Cortex of kidney (tissue), 1 donor: Measurements from ENCODE around the gene FNDC8.
A peak's percentile ranks its signal among the peaks of the same experiment; 100 is the strongest.
"Not testable (repeated sequence)": the region's sequence is repeated elsewhere in the genome, so short reads cannot be mapped to it uniquely, and the experiment has no call there.

Experiments used
- DNase-seq: peaks from one replicate; lab custom pipeline; 2025; lab: John Stamatoyannopoulos, UW

Gene FNDC8

GRCh38 chr17:35121315-35121714, at the start of gene FNDC8:
FNDC8 (plus strand) TSS chr17:35121615; CDS start chr17:35121694, 79 bp downstream.
- DNase-seq: no peak

GRCh38 chr17:35073183-35073790, 48.1 kb upstream of the FNDC8 start:
- no peak for DNase-seq

GRCh38 chr17:35073991-35074627, 47.3 kb upstream of the FNDC8 start:
- no peak for DNase-seq

DNA sequence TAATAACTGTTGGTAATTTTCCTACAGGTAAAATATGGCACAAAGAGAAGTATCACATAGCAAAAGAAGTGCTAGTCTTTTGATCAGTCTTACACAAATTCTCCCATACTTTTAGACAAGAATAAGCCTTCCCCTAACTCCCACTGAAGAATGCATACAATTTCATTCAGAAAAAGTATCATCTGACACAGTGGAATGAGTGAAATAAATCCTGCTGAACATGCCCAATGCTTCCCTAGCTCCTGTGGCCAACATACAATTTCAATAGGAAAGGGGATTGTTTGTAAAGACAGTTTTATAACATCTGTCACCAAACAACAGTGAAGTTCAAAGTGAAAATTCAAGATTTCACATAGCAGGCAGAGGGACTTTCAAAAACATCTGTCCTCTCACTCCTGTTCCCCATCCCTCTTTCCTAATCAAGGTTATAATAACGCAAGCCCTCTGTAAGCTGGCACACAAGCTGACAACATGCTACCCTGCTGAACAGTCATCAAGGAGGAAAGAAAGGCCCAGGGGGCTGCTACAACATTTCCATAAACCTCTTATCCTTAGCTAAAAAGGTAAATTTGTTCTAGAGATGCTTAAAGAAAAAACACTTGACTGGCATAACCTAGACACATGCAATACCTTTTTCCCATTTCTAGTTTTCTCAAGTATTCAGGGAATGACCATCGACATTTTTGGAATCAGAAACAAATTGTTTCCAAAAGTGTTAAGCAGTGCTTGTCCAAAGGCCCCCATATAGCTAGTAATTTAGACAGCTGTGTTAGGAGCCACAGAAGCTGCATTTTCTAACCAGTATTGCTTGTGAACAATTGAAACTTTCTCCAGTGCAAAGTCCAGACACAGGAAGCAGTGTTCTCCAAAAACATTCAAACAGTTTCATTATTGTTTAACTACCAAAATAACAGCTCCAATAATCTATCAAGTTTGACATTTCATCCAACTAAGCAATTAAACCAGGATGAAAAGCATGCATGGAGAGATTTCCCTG, 46.4 kb upstream of the FNDC8 start:
- no peak for DNase-seq

DNA sequence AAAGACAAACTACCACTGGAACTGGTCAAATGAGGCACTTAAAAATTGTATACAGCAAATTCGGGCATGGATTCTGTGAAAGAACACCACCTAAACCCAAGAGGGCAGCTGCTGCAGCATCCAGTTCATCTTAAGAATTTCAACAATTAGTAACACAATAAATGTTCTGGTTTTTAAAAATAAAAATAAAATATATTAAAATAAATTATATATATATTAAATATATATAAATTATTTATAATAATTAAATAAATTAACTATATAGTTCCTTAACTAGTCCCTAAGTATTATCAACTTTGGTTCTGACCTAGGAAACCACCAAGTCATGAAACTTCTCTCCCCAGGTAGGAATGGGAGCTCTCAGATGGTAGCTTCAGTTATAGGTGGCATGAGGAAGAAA, 44.5 kb upstream of the FNDC8 start:
- DNase-seq: no peak

DNA sequence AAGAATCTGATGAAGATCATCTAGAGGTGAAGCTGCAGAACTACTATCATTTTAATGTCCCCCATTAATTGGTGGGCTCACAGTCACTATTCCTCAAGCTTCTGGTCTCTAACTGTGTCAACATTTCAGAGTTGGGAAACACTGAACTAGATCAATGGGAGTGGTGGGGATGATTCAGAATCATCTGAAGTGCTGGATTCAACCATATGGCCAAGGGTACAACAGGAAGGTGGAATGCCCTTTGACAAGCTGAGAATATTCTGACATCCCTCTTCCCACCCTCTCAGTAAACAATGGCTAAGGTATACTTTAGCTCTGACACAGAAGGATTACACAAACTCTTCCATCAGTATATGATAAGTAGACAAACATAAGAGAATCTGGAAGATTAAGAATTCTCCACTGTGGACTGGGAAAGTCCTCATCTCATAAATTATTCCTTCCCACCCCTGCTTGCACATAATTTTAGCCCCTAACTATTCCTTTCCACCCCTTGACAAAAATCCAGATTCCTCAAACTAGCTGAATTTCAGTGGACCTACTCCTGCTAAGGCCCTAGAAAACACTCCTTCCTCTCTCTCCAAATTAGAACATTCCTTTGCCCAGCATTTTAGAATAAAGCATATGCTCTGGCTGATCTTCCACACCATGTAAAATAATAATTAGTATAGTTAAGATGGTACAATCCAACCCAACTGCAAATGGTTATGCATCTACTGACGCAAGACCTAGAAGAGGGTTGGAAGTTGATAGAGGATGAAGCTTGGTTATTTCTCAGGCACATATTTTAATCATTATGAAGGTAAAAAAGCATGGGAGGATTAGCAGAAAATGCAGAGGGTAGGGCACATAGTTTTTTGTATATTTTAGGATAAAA, 41.6 kb upstream of the FNDC8 start:
- DNase-seq: no peak

DNA sequence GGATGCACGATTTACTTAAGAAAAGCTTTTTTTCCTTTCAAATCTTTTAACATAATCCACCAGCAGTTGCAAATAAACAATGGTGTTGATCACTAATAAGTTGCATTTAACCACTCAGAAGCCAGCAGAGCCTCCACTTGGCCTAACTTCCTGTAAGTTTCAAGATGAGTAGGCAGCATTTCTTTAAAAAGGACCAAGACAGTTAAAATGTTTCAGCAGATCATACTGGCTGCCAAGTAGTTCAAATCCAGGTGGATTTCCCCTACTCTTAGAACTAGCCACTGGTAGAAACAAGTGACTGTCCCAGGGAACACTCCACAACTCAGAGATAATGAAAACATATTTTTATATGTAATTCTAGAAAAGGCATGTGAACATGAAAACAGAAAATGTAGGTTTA, 40.9 kb upstream of the FNDC8 start:
- no peak for DNase-seq

DNA sequence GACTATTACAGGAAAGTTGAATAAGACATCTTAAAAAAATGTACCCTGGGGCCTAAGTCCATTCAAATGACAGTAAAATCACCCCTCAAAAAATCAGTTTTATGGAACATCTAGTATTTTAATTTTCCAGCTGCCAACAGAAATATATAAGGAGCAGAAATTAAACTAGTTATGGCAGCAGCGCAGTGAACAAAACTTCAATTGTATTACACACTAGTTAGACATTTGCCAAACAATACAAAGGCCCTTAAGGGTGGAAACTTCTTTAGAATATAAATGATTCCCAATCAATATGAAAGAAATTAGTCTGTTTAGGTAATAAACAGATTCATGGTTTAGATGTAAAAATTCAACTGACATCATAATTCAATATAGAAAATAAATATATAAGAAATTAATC, 39.8 kb upstream of the FNDC8 start:
- DNase-seq: no peak

- DNase-seq: no peak
Observed at GRCh38 chr17:35082073-35082657, 39.2 kb upstream of the FNDC8 start.

- no peak for DNase-seq
Observed at GRCh38 chr17:35083071-35083470, 38.3 kb upstream of the FNDC8 start.

GRCh38 chr17:35084987-35085386, 36.4 kb upstream of the FNDC8 start:
- DNase-seq: no peak

GRCh38 chr17:35086164-35086563, 35.3 kb upstream of the FNDC8 start:
- no peak for DNase-seq

DNA sequence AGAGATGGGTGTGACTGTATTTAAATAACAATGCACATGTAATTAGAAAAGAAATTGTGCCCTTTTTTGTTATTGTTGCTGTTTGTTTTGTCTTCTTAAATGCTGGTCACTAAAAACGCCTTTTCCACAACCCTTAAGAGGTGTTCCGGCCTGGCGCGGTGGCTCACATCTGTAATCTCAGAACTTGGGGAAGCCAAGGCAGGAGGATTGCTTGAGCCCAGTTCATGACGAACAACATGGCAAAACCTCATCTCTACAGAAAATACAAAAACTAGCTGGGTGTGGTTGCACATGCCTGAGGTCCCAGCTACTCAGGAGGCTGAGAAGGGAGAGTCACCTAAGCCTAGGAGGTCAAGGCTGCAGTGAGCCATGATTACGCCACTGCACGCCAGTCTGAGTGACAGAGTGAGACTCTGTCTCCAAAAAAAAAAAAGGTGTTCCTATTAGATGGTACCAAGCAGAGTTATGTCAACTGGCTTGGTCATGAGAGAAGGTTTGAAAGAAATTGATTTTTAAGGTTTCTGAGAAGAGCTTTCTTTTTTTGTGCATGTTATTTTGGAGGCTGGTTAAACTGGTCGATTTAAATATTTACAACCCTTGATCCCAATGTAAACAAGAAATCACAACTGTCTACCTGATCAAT, 34.4 kb upstream of the FNDC8 start:
- no peak for DNase-seq

- no peak for DNase-seq
Observed at GRCh38 chr17:35087731-35088355, 33.6 kb upstream of the FNDC8 start.

DNA sequence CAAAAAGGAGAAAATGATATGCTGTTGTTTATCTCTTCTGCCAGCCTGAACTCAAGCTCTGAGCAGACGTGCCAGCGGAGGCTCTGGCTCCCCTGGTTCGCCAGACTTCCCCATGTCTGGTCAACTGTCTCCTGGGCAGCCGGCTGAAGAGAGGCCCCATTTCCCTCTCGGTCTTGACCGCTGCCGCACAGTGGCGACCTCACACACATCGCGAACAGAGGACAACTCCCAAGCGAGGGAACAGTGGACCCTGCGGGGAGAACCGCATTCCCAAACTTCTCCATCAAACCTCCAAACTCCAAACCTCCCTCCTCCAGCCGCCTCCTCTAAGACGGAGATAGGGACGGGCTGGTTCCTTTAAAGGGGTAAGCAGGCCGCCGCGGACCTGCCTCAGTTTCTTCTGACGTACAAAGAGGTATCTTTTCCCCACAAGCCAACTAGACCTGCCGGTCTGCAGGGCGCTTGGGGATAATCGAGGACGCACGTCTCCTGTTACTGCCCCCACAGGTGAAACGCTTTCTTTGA, 33.0 kb upstream of the FNDC8 start:
- no peak for DNase-seq

DNA sequence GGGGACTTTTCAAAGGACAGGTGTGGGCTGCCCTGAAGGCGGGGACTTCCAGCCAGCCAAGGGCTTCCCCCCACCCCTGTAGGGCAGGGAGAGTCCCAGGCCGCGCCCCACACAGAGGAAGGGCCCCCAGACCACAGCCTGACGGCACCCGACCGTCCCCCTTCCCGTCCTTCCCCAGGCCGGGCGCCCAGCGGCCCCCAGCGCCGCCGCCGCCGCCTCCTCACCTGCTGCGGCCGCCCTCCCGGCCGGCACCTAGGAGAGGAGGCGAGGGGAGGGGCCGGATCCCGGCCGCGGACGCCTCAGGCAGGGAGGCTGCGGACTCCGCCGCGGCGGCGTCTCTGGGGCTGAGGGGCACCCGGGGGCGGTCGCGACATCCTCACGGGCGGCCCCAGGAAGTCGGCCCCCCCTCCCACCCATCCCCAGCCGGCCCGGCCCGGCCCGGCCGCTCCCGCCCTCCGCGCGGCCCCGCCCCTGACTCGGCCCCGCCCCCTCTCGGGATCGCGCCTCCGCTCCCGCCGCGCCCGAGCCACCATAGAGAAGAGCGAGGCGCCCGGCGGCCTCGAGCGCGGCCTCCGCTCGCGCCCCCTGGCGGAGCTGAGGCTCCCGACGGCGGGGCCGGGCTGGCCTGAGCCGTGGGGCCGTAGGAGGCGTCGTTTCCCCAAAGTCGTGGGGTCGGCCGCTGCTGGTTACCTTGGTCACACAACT, 32.4 kb upstream of the FNDC8 start:
- no peak for DNase-seq

- peak; percentile 35 for DNase-seq
Observed at GRCh38 chr17:35089586-35090296, 31.7 kb upstream of the FNDC8 start.

GRCh38 chr17:35090707-35091106, 30.7 kb upstream of the FNDC8 start:
- DNase-seq: not testable (repeated sequence)

DNA sequence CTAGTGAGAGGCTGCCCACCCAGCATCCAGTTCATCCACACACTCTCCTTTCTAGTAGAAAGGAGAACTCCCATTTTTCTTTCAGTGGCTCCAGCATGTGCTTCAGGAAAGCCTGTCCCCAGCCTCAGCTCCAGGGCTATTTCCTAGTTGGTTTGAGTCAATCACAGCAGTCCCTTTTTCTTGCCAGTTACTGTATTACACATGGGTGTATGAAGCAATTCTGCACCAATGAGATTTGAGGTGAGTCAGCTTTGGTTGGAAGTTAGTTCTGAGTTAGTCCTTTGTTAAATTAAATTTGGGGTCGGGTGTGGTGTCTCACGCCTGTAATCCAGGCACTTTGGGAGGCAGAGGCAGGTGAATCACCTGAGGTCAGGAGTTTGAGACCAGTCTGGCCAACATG, 26.5 kb upstream of the FNDC8 start:
- no peak for DNase-seq
